Measurements from ENCODE around the gene DOK6.

DOK6 gene

GRCh38 chr18:69414184-69414583 lies 13.5 kb downstream of the DOK6 start:
- no peak for DNase-seq (ENCODE audit: low read depth, low spot score)
- no peak overlapping the region for H3K27ac ChIP-seq

GRCh38 chr18:69432847-69433246 lies 32.2 kb downstream of the DOK6 start:
- H3K27ac ChIP-seq: no peak overlapping the region
- no peak for DNase-seq (ENCODE audit: low read depth, low spot score)

GRCh38 chr18:69435000-69435399 lies 34.3 kb downstream of the DOK6 start:
- no peak overlapping the region for H3K27ac ChIP-seq
- no peak for DNase-seq (ENCODE audit: low read depth, low spot score)

GRCh38 chr18:69444221-69444620 lies 43.5 kb downstream of the DOK6 start:
- H3K27ac ChIP-seq: no peak overlapping the region
- DNase-seq (ENCODE audit: low read depth, low spot score): no peak

- DNase-seq (ENCODE audit: low read depth, low spot score): no peak
- no peak overlapping the region for H3K27ac ChIP-seq
Measured at GRCh38 chr18:69447886-69448285, 47.2 kb downstream of the DOK6 start.

- no peak overlapping the region for H3K27ac ChIP-seq
- no peak for DNase-seq (ENCODE audit: low read depth, low spot score)
Measured at GRCh38 chr18:69455125-69455524, 54.4 kb downstream of the DOK6 start.

DNA sequence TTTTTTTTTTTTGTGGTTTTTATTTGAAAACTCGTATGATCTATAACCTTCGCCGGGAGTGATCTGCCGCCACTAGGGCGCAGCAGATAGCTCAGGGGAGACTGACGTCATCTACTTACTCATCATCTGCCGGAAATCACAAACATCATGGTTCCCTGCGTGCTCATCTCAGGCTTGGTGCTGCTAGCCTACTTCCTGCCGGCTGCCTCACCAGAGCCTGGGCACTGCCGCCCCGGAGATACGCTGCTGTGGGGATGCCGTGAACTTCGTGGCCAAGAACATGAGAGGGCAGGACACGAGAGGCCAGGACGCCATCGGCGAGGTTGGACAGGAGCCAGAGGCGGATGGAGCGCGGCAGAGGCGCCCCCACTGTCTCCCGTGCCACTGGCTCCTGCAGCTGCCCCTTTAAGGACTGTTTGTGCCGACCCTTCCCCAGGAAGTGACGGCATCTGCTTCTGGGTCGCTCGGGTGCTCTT lies 68.8 kb downstream of the DOK6 start:
- H3K27ac ChIP-seq: no peak overlapping the region
- no peak for DNase-seq (ENCODE audit: low read depth, low spot score)

- no peak overlapping the region for H3K27ac ChIP-seq
- no peak for DNase-seq (ENCODE audit: low read depth, low spot score)
Measured at GRCh38 chr18:69480460-69480859, 79.8 kb downstream of the DOK6 start.

GRCh38 chr18:69483574-69483973 lies 82.9 kb downstream of the DOK6 start:
- no peak overlapping the region for H3K27ac ChIP-seq

DNA sequence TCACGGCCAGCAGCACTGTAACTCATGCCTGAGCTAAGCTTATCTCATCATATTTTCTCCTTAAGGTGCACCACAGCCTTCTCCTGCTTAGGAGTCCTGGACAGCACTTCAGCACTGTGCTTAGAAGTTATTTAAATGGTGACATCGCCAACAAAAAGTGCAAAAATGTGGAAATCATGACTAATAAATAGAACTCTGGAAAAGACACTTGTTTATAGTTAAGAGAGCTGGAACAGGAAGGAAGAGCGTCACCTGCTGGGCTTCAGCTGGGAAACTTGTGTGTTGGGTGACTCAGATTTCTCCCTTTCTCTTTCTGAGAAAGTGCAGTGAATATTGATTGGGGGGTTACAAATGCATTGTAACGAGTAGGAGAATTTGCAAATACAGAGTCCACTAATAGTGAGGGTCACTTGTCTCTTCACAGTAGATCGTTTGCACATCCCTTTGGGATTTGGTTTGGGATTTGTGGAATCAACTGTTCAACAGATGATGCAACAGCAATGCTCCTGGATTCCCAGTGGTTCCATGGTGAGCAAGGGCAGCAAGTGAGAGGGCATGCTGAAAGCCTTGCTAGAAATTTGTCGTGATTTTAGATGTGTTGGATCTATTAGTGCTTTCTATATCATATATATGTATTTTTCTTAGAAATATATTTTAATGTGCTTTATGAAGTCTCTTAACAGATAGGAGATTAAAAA lies 84.2 kb downstream of the DOK6 start:
- H3K27ac ChIP-seq: no peak overlapping the region
- no peak for DNase-seq (ENCODE audit: low read depth, low spot score)

More at GRCh38 chr18:69483574-69483973, 82.9 kb downstream of the DOK6 start:
- DNase-seq (ENCODE audit: low read depth, low spot score): no peak

- no peak for DNase-seq (ENCODE audit: low read depth, low spot score)
- no peak overlapping the region for H3K27ac ChIP-seq
Measured at GRCh38 chr18:69487488-69488394, 87.1 kb downstream of the DOK6 start.

- H3K27ac ChIP-seq: no peak overlapping the region
- no peak for DNase-seq (ENCODE audit: low read depth, low spot score)
Measured at GRCh38 chr18:69490072-69490471, 89.4 kb downstream of the DOK6 start.

- no peak for DNase-seq (ENCODE audit: low read depth, low spot score)
- H3K27ac ChIP-seq: no peak overlapping the region
Measured at GRCh38 chr18:69490813-69491212, 90.1 kb downstream of the DOK6 start.

- no peak overlapping the region for H3K27ac ChIP-seq
- no peak for DNase-seq (ENCODE audit: low read depth, low spot score)
Measured at GRCh38 chr18:69491576-69491975, 90.9 kb downstream of the DOK6 start.

DNA sequence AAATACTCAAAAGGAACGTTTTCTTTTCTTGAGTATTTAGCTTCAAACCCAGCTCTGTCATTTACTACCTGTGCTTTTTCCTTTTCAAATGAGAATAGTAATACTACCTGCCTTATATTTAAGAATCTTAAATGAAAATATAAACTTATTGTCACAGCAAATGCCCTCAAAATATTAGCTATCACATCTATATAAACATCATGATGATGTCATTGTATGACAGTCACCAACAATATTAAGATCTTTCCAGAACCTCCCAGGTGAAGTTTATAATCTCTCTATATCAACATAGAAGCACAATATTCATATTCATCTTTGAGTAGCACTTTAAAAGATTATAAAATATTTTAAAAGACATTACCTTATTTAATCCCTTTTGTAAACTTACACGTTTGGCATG lies 92.2 kb downstream of the DOK6 start:
- no peak overlapping the region for H3K27ac ChIP-seq
- DNase-seq (ENCODE audit: low read depth, low spot score): no peak

GRCh38 chr18:69494841-69495240 lies 94.2 kb downstream of the DOK6 start:
- no peak overlapping the region for H3K27ac ChIP-seq
- DNase-seq (ENCODE audit: low read depth, low spot score): no peak

GRCh38 chr18:69495338-69495737 lies 94.7 kb downstream of the DOK6 start:
- H3K27ac ChIP-seq: no peak overlapping the region
- no peak for DNase-seq (ENCODE audit: low read depth, low spot score)

- no peak for DNase-seq (ENCODE audit: low read depth, low spot score)
- H3K27ac ChIP-seq: no peak overlapping the region
Measured at GRCh38 chr18:69495841-69496533, 95.3 kb downstream of the DOK6 start.

- no peak for DNase-seq (ENCODE audit: low read depth, low spot score)
- H3K27ac ChIP-seq: no peak overlapping the region
Measured at GRCh38 chr18:69518989-69519388, 118.3 kb downstream of the DOK6 start.

GRCh38 chr18:69523582-69523981 lies 122.9 kb downstream of the DOK6 start:
- DNase-seq (ENCODE audit: low read depth, low spot score): no peak
- no peak overlapping the region for H3K27ac ChIP-seq

GRCh38 chr18:69528435-69528834 lies 127.7 kb downstream of the DOK6 start:
- DNase-seq (ENCODE audit: low read depth, low spot score): no peak
- H3K27ac ChIP-seq: no peak overlapping the region
